ENCODE results near the gene CAP2.

Gene CAP2

GRCh38 chr6:17474289-17474688 is 80.9 kb downstream of the CAP2 start:
- no peak for DNase-seq (ENCODE audit: low spot score)

GRCh38 chr6:17475606-17476244 is 82.3 kb downstream of the CAP2 start:
- DNase-seq (ENCODE audit: low spot score): no peak

- DNase-seq (ENCODE audit: low spot score): no peak
Measured at GRCh38 chr6:17476511-17476910, 83.1 kb downstream of the CAP2 start.

GRCh38 chr6:17477356-17477755 is 84.0 kb downstream of the CAP2 start:
- no peak for DNase-seq (ENCODE audit: low spot score)

GRCh38 chr6:17478223-17478907 is 85.0 kb downstream of the CAP2 start:
- DNase-seq (ENCODE audit: low spot score): no peak

- no peak for DNase-seq (ENCODE audit: low spot score)
Measured at GRCh38 chr6:17478946-17479345, 85.6 kb downstream of the CAP2 start.

GRCh38 chr6:17480476-17480875 is 87.1 kb downstream of the CAP2 start:
- no peak for DNase-seq (ENCODE audit: low spot score)

GRCh38 chr6:17482711-17483110 is 89.3 kb downstream of the CAP2 start:
- no peak for DNase-seq (ENCODE audit: low spot score)

- no peak for DNase-seq (ENCODE audit: low spot score)
Measured at GRCh38 chr6:17483391-17484016, 90.1 kb downstream of the CAP2 start.

GRCh38 chr6:17484201-17484849 is 90.9 kb downstream of the CAP2 start:
- no peak for DNase-seq (ENCODE audit: low spot score)

- DNase-seq (ENCODE audit: low spot score): no peak
Measured at GRCh38 chr6:17485181-17485580, 91.8 kb downstream of the CAP2 start.

- DNase-seq (ENCODE audit: low spot score): no peak
Measured at GRCh38 chr6:17485946-17486345, 92.6 kb downstream of the CAP2 start.

- no peak for DNase-seq (ENCODE audit: low spot score)
Measured at GRCh38 chr6:17486680-17487079, 93.3 kb downstream of the CAP2 start.

- DNase-seq (ENCODE audit: low spot score): no peak
Measured at GRCh38 chr6:17490724-17491123, 97.3 kb downstream of the CAP2 start.

- DNase-seq (ENCODE audit: low spot score): no peak
Measured at GRCh38 chr6:17491416-17492142, 98.2 kb downstream of the CAP2 start.

- DNase-seq (ENCODE audit: low spot score): no peak
Measured at GRCh38 chr6:17492350-17492749, 99.0 kb downstream of the CAP2 start.

- DNase-seq (ENCODE audit: low spot score): peak; percentile 52
Measured at GRCh38 chr6:17493286-17493685, 99.9 kb downstream of the CAP2 start.

GRCh38 chr6:17494177-17494576 is 100.8 kb downstream of the CAP2 start:
- DNase-seq (ENCODE audit: low spot score): no peak

- no peak for DNase-seq (ENCODE audit: low spot score)
Measured at GRCh38 chr6:17494919-17495318, 101.5 kb downstream of the CAP2 start.

GRCh38 chr6:17497535-17498095 is 104.2 kb downstream of the CAP2 start:
- DNase-seq (ENCODE audit: low spot score): no peak

GRCh38 chr6:17501442-17501841 is 108.0 kb downstream of the CAP2 start:
- no peak for DNase-seq (ENCODE audit: low spot score)

Measured in kidney tubule cell (primary cell).